Heart right ventricle (tissue), 16 donors: ENCODE data around the gene SAYSD1. TPM values are rescaled to one million over a fixed set of nuclear protein-coding genes. Genes with fewer than 3 reads are reported as not detected.

Source experiments
- ATAC-seq, 8 donors: fragments of 200-7000 bp; cut with Tn5 transposase; one replicate each; pipeline ENCODE4 v1.9.1; 2020; ENCODE audit warnings: mild to moderate bottlenecking in 8 of 8, moderate library complexity in 8 of 8, moderate number of reproducible peaks in 1 of 8
- DNase-seq, 2 donors: peaks; one replicate each; pipeline ENCODE4 v3.0.0-alpha.2; 2020
- H3K27ac ChIP-seq, 10 donors: fragments of 200-600 bp; sonication (generic) in 2 of 10; one replicate each; pipeline versions ENCODE4 v1.5.0 to v1.8.0; 2020 to 2022; ENCODE audit warnings: mild to moderate bottlenecking in 3 of 10
- H3K27me3 ChIP-seq, 7 donors: fragments of 200-600 bp; one replicate each; pipeline ENCODE4 v1.8.0; 2021 to 2022; ENCODE audit warnings: mild to moderate bottlenecking in 2 of 7
- H3K36me3 ChIP-seq, 9 donors: fragments of 200-600 bp; sonication (generic) in 1 of 9; one replicate each; pipeline versions ENCODE4 v1.5.0 to v1.8.0; 2020 to 2022; ENCODE audit warnings: mild to moderate bottlenecking in 2 of 9
- H3K4me1 ChIP-seq, 9 donors: fragments of 200-600 bp; sonication (generic) in 1 of 9; one replicate each; pipeline versions ENCODE4 v1.5.0 to v1.8.0; 2020 to 2022; ENCODE audit warnings: mild to moderate bottlenecking in 4 of 9
- H3K4me3 ChIP-seq, 10 donors: fragments of 200-600 bp; sonication (generic) in 2 of 10; one replicate each; pipeline versions ENCODE4 v1.5.0 to v1.8.0; 2020 to 2022; ENCODE audit warnings: mild to moderate bottlenecking in 7 of 10, moderate library complexity in 2 of 10
- H3K9me3 ChIP-seq, 11 donors: fragments of 200-600 bp in 10 of 11; sonication (generic) in 2 of 11; one replicate each; pipeline versions ENCODE4 v1.5.0 to v1.8.0; 2013 to 2022; ENCODE audit warnings: mild to moderate bottlenecking in 2 of 11, control low read depth in 1 of 11, moderate library complexity in 1 of 11
- CTCF ChIP-seq, 9 donors: fragments of 200-600 bp; sonication (generic) in 2 of 9; IDR thresholded peaks; one replicate each; pipeline versions ENCODE4 v1.5.0 to v1.8.0; 2021 to 2022; ENCODE audit warnings: antibody characterized with exemption in 9 of 9, mild to moderate bottlenecking in 5 of 9, moderate library complexity in 1 of 9
- WGBS, 2 donors: extraction: QIAGEN DNeasy Blood & Tissue Kit; methylation state at CpG; one replicate each; pipeline ENCODE4 v1.1.7; 2013; ENCODE audit warnings: inconsistent platforms in 1 of 2; 5-methylcytosine and 5-hydroxymethylcytosine counted together
- intact Hi-C, 10 donors: fragments of 100-400 bp; cut with DNase I; formaldehyde crosslinking; loops; one replicate each; pipeline versions ENCODE4 v1.11.1 to v1.14.2; 2022
- polyA plus RNA-seq, 2 donors: library from polyadenylated mRNA; stranded (reverse); fragments of 200-250 nt; gene quantifications; one replicate each; pipeline ENCODE4 v1.2.3, GENCODE V29; 2013
- total RNA-seq, 10 donors: library from RNA; stranded (reverse); fragmentation: NEBNext Ultra II Directional in 3 of 10; extraction: Animal tissue kit (Norgen Biotek cat#: 25700) in 3 of 10; gene quantifications; one replicate each; pipeline versions ENCODE4 v1.2.1 to v1.2.4, GENCODE V29; 2021 to 2023
- donor health status: Arrhythmogenic right ventricular cardiomyopathy.
- donor health status: ischemic (EF 13 %, LVEDD 7.1; RV severe dilation, severe dysfunction).
- donor health status: healthy with polysubstance abuse.
- donor health status: DM: no; HTN: yes; CAD: no.
- donor health status: DM: no; HTN: no; CAD: no.
- donor health status: ischemic (EF 25% LVEDD 6.9; RV normal size, moderate dysfunction).
- donor health status: ischemic (EF 25% LVEDD 5.7; RV mildly dilated, moderate dysfunction).
- donor health status: healthy.
- donor health status: DM: yes; HTN: yes; CAD: no.
- donor health status: Ischemic cardiomyopathy.
- donor health status: ischemic (EF 35%, LVEDD 5.7; RV mildly dilated, moderate dysfunction).
- donor health status: nonischemic (EF 11% LVEDD 7.7; RV severe dilation, severe dysfunction).
- donor health status: DM: yes; HTN: yes; CAD: no.
- donor health status: PGD.
- donor health status: ischemic (EF 29% LVEDD 5.4; RV normal size, mild dysfunction).
- donor health status: nonischemic (EF 23%, LVEDD 6.1; RV moderate dilation, normal function).

The SAYSD1 gene
- total and polyA plus RNA-seq, 12 donors, result 6.4 to 11.5 (median 8.9) TPM

GRCh38 chr6:39118921-39119320 is 3.9 kb upstream of the SAYSD1 start:
- WGBS, 2 donors, result 90 to 92% methylated on average over 4 of the region's 4 CpGs
- DNase-seq, result no peak
- intact Hi-C loops, result no loop called here
- no peak for ATAC-seq
- Histone ChIP-seq H3K9me3 (no peaks in the 10 kb centered on the region), H3K4me1 (peaks cover 0 to 16% (median 11%) of the 10 kb centered on the region in 9 donors), H3K27ac (no peak overlapping the region), H3K36me3 (no peaks in the 10 kb centered on the region), H3K4me3 (no peak overlapping the region), H3K27me3 (no peaks in the 10 kb centered on the region)
- TF ChIP-seq CTCF (IDR thresholded peaks at IDR 0.05), result no peak

- intact Hi-C loops, result no loop called here
- WGBS, 2 donors, result 1% methylated on average over 11 of the region's 11 CpGs
- Histone ChIP-seq H3K27ac (peak overlapping the region; percentile 83 to 96 (median 95)), H3K9me3 (no peaks in the 10 kb centered on the region), H3K4me3 (peak overlapping the region; percentile 53 to 86 (median 73)), H3K4me1 (peaks cover 0 to 36% (median 16%) of the 10 kb centered on the region in 9 donors), H3K36me3 (peaks cover 0 to 23% (median 4%) of the 10 kb centered on the region in 9 donors), H3K27me3 (no peaks in the 10 kb centered on the region)
- DNase-seq, result no peak
- peak in 7 of 8 donors; percentile 1 to 28 (median 17) for ATAC-seq
- peak in 1 of 9 donors; percentile 4 for TF ChIP-seq CTCF (IDR thresholded peaks at IDR 0.05)
Measured at GRCh38 chr6:39114388-39114703, 640 bp downstream of the SAYSD1 start.

- 93 to 96% methylated on average over 1 of the region's 1 CpG for WGBS, 2 donors
- Histone ChIP-seq H3K4me1 (peaks cover 0 to 36% (median 16%) of the 10 kb centered on the region in 9 donors), H3K36me3 (peaks cover 0 to 29% (median 4%) of the 10 kb centered on the region in 9 donors), H3K27me3 (no peaks in the 10 kb centered on the region), H3K4me3 (peak overlapping the region in 7 of 10 donors; percentile 69 to 86 (median 75)), H3K9me3 (no peaks in the 10 kb centered on the region), H3K27ac (peak overlapping the region in 5 of 10 donors; percentile 93 to 96 (median 95))
- intact Hi-C loops, result no loop called here
- TF ChIP-seq CTCF (IDR thresholded peaks at IDR 0.05), result no peak
- DNase-seq (no peak), ATAC-seq (no peak)
Measured at GRCh38 chr6:39113788-39114187, 1.2 kb downstream of the SAYSD1 start.

- no peak for DNase-seq
- peaks cover 0 to 33% (median 4%) of the 10 kb centered on the region in 9 donors for H3K36me3 ChIP-seq
- H3K27me3 ChIP-seq, result no peaks in the 10 kb centered on the region
- no peak for ATAC-seq
- no peak overlapping the region for H3K4me3 ChIP-seq
- H3K4me1 ChIP-seq, result peaks cover 0 to 41% (median 19%) of the 10 kb centered on the region in 9 donors
- H3K9me3 ChIP-seq, result no peaks in the 10 kb centered on the region
- H3K27ac ChIP-seq, result no peak overlapping the region
- 88 to 89% methylated on average over 5 of the region's 5 CpGs for WGBS, 2 donors
- intact Hi-C loops, result no loop called here
- no peak for TF ChIP-seq CTCF (IDR thresholded peaks at IDR 0.05)
Measured at GRCh38 chr6:39111280-39111679, 3.7 kb downstream of the SAYSD1 start.
